Urothelium cell line (cell line): Measurements from ENCODE around the gene CCDC88B.

ENCODE experiments used
- DNase-seq: peaks from one replicate; pipeline ENCODE4 v3.0.0; 2011; ENCODE audit warnings: low spot score, mixed read lengths
- FAIRE-seq: peaks from 2 replicates; lab custom pipeline; 2011; peaks lifted over from hg19 to GRCh38; lab: Jason Lieb, UNC

CCDC88B gene, protein sequence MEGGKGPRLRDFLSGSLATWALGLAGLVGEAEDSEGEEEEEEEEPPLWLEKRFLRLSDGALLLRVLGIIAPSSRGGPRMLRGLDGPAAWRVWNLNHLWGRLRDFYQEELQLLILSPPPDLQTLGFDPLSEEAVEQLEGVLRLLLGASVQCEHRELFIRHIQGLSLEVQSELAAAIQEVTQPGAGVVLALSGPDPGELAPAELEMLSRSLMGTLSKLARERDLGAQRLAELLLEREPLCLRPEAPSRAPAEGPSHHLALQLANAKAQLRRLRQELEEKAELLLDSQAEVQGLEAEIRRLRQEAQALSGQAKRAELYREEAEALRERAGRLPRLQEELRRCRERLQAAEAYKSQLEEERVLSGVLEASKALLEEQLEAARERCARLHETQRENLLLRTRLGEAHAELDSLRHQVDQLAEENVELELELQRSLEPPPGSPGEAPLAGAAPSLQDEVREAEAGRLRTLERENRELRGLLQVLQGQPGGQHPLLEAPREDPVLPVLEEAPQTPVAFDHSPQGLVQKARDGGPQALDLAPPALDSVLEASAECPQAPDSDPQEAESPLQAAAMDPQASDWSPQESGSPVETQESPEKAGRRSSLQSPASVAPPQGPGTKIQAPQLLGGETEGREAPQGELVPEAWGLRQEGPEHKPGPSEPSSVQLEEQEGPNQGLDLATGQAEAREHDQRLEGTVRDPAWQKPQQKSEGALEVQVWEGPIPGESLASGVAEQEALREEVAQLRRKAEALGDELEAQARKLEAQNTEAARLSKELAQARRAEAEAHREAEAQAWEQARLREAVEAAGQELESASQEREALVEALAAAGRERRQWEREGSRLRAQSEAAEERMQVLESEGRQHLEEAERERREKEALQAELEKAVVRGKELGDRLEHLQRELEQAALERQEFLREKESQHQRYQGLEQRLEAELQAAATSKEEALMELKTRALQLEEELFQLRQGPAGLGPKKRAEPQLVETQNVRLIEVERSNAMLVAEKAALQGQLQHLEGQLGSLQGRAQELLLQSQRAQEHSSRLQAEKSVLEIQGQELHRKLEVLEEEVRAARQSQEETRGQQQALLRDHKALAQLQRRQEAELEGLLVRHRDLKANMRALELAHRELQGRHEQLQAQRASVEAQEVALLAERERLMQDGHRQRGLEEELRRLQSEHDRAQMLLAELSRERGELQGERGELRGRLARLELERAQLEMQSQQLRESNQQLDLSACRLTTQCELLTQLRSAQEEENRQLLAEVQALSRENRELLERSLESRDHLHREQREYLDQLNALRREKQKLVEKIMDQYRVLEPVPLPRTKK (N-terminal part only)

DNA sequence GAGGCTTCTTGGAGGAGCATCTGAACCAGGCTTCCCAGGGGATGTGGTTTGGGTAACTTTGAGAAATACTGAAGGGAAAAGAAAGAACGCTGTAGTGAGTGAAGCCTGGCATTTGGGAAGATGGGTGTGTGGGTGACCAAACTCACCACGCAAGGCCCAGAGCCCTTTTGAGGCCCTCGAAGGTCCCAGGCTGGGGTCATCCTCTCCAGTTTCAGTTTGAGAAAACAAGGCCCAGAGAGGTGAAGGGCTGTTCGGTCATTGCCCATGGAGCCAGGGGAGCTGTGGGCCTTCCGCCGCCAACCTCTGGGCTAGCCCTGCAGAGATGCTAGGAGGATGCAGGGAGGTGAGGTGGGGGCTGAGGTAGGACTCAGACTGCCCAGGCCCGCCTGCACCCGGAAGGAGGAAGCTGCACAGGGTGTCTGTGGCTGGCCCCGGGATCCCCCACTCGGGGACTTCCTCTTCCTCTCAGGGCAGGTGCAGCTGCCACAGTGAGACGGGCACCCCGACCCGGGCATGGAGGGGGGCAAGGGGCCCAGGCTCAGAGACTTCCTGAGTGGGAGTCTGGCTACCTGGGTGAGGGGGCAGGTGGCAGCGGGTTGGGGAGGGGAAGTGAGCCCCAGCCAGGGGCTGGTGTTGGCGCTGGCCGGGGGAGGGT lies at the start of gene CCDC88B:
Gene CCDC88B, plus strand, starts transcription at position 451 of the 655 bp plus-strand sequence. Its CDS starts 63 bp downstream, at position 514.
- DNase-seq (no peak), FAIRE-seq (no peak)

DNA sequence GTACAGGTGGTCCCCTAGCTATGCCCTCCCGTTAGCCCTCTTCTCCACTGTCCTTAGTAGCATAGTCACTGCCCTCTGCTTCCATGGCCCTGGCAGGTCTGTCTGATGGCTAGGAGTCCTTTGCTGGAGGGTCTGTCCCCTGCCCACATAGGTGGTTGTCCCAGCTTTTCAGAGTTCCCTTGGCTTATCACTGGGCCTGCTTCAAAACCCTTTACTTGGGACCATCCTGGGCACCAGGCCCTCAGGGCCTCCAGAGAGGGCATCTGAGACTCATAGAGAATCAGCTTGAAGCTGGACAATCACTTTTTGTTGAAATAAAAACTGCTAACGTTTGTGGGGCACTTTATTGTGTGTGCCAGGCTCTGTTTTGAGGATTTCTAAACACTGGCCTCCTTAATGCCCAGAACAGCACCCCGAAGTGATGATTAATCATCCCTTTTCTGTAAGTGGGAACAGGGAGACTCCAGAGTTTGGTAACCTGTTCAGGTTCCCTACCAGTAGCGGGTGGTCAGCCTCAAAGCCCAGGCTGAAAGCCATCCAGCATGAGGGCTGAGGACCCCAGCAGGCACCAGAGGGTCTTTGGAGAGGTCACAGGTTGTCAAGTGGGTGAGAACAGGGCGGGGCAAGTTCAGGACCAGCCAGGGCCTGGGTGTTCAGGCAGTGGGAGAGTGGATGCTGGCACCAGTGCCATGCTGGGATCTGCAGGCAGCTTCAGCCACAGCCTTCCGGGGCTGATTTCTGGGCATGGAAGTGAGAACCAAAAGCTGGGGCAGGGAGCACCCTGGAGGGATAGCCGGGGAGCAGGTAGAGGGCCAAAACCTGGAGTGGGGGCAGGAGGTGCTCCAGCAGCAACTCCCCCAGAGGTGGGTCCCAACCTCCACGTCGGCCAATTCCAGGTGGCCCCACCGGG lies 49.4 kb upstream of the CCDC88B start:
- DNase-seq (no peak), FAIRE-seq (no peak)

DNA sequence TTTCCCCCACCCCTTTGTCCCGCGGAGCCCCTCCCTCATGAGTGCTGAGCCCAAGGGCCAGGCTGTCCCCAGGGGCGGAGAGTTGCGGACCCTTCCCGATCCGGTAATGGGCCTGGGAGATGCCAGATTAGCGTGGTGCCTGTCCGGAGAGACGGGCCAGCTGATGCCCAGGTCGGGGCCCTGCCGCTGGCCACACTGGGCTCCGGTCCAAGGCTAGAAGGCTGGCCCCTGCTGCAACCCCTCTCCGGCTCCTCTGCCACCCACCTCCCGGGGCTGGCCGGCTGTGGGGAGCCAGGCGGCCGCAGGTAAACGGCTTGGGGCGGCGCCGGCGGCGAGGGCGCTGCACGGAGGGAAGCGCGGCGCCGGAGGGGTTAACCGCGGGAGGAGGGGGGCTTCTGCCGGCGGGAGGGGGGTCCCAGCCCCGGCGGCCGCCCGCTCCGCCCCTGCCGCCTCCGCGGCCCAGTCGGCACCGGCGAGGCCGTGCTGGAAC lies 48.7 kb upstream of the CCDC88B start, which contains the start of gene KCNK4:
Gene KCNK4, plus strand, starts transcription at position 41 of the 490 bp plus-strand sequence. CDS start 1,717 bp downstream, outside the sequence.
- no peak for DNase-seq
- FAIRE-seq: no peak

DNA sequence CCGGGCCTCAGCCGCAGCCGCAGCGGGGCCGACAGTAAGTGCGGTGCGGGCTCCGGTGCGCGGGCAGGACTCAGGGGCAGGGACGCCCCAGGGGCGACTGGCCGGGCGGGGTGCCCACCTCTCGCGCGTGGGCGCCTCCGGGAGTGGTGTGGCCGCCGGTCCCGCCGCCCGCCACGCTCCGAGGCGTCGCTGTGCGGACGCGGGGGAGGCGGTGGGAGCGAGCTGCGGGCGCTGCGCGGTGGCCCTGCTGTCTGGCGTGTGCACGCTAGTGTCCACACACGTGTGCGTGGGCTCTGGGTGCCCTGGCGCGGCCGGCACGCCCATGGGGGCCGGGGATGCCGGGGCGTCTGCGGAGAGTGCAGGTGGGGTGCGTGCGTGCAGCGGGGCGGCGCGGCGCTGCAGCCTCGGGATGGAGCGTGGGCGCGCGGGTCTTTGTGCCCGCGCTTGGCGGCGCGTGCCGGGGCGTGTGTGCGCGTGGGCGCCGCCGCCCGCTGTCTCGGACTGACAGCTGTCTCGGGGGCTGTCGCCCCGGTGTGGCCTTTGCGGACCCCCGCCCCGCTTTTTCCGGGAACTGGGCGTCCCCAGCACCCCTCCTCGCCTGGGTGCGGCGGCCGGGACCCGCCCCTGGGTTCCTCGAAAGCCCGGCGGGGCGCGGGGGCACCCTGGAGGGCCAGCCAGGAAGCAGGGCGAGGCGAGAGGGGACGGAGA lies 48.1 kb upstream of the CCDC88B start:
- no peak for FAIRE-seq
- no peak for DNase-seq

DNA sequence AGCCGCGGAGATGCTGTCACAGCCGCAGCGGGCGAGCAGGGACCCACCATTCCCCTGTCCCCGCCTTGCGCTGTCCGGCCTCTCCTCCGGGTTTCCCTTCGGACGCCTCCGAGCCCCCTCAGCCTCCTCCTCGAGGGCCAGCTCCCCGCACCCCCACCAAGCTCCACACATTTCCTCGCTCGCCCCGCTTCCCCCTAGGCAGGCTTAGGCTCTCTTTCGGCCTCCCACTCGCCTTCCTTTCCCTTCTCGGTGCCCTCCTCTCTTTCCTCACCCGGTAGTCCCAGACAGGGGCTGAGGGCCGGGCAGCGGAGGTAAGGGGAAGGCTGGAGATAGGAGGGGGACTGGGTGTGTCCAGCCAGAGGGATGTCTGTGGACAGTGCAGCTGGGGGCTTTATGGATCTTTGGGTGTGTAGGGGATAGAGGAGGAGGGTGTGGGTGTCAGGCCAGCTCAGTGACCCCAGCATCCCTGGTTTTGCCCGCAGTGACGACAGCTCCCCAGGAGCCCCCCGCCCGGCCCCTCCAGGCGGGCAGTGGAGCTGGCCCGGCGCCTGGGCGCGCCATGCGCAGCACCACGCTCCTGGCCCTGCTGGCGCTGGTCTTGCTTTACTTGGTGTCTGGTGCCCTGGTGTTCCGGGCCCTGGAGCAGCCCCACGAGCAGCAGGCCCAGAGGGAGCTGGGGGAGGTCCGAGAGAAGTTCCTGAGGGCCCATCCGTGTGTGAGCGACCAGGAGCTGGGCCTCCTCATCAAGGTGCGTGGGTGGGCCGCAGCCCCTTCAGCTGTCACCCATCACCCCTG lies 47.3 kb upstream of the CCDC88B start:
- no peak for FAIRE-seq

DNA sequence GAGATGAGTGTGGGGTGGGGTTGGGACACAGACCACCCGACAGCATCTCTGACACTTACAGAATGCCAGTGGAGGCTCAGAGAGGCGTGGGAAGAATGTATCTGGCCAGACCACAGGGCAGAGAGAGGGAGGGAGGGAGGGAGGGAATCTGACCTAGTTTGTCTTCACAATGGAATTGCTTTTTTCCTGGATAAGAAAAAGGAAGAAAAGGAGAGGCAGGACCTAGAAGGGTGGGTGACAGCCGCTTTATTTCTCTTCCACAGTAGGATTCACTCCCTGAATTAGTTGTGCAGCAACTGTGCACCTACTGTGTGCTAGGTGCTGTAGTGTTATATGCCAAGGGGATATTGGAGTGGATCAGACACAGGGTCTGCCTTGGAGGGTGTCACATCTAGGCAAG lies 45.2 kb upstream of the CCDC88B start:
- FAIRE-seq (no peak), DNase-seq (no peak)

More for the DNA sequence above, 47.3 kb upstream of the CCDC88B start:
- DNase-seq: no peak

DNA sequence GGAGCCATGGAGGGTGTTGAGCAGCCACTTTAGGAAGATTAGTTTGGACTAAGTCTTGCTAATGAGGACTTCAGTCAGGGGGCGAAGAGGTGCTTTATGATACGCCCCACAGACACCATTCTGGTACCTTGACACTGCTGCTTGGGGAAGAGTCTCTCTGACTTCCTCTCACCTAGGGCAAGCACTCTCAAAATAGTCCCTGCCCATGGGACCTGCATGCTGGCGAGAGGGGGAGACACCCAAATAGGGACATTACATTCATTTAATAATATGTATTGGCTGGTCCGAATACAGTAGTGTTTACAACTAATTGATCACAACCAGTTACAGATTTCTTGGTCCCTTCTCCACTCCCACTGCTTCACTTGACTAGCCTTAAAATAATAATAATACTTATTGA lies 44.2 kb upstream of the CCDC88B start:
- FAIRE-seq: no peak
- DNase-seq: no peak

DNA sequence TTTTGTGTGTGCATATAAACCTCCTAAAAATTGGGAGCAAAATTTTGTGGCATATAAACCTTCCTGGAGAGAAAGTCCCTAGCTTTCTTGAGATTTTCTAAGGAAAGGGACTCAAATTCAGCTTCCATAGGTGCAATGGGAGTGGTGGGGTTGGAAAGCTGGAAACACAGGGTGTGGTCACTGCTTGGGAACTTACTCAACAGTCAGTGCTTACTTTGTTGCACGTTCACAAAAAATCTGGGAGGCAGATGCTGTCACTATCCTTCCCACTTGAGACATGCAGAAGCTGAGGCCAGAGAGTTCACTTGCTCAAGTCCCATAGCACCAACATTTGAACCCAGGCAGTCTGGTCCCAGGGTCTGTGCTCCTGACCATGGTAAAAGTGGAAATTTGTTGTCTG lies 43.8 kb upstream of the CCDC88B start:
- FAIRE-seq: no peak

DNA sequence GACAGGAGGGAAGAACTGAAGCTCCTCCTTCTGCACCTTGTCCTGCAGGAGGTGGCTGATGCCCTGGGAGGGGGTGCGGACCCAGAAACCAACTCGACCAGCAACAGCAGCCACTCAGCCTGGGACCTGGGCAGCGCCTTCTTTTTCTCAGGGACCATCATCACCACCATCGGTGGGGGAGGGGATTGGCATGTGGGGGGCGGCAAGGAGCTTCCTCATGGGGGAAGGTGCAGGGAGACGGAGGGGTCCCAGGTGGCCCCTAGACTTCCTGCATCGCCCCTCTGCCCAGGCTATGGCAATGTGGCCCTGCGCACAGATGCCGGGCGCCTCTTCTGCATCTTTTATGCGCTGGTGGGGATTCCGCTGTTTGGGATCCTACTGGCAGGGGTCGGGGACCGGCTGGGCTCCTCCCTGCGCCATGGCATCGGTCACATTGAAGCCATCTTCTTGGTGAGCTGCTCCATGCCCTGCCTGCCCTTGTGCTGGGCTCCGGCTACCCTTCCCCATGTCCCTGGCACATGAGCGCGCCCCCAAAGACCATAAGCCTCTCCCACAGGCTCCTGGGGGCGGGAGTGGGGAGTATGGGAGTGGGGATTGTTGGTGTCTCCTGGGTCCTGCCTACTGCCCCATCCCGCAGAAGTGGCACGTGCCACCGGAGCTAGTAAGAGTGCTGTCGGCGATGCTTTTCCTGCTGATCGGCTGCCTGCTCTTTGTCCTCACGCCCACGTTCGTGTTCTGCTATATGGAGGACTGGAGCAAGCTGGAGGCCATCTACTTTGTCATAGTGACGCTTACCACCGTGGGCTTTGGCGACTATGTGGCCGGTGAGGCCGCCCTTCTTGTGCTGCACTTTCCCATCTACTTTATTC lies 42.9 kb upstream of the CCDC88B start:
- no peak for DNase-seq
- FAIRE-seq: no peak

More for the DNA sequence above, 43.8 kb upstream of the CCDC88B start:
- no peak for DNase-seq

DNA sequence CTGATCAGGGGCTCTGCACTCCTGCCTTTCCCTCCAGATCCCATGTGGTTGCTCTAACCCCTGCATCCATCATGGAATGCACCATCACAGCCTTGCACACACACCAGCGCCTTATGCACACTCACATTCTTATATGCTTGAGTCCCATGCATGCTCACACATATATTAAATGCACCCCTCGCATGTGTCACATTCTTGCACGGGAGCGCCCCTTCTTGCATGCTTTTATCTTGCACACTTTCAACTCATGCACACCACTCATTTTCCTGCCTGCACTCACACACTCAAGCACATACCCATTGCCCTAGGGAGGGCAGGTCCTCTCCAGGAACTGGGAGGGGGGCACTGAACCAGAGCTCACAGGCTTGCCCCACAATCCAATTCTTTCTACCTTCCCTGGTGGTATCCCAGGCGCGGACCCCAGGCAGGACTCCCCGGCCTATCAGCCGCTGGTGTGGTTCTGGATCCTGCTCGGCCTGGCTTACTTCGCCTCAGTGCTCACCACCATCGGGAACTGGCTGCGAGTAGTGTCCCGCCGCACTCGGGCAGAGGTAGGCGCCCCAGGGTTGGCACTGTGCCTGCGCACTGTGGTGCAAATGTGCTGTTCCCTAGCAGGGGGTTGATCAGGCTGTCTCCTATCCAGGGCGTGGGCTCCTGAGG lies 42.2 kb upstream of the CCDC88B start:
- FAIRE-seq (no peak), DNase-seq (no peak)

DNA sequence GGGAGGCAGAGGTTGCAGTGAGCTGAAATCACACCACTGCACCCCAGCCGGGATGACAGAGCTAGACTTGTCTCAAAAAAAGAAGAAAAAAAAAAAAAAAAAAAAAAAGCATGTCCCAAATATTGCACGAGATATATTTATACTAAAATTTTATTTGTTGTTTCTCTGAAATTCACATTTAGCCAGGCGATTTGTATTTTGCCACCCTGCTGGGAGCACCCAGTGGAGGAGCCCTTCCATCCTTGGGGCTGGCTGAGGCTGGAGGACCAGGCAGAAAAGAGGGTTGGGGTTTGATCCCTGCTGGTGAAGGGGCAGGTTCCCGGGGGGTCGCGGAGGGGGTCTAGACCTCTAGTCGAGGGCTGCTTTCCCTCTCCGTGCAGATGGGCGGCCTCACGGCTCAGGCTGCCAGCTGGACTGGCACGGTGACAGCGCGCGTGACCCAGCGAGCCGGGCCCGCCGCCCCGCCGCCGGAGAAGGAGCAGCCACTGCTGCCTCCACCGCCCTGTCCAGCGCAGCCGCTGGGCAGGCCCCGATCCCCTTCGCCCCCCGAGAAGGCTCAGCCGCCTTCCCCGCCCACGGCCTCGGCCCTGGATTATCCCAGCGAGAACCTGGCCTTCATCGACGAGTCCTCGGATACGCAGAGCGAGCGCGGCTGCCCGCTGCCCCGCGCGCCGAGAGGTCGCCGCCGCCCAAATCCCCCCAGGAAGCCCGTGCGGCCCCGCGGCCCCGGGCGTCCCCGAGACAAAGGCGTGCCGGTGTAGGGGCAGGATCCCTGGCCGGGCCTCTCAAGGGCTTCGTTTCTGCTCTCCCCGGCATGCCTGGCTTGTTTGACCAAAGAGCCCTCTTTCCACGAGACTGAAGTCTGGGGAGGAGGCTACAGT lies 40.8 kb upstream of the CCDC88B start:
- DNase-seq (no peak), FAIRE-seq (no peak)

DNA sequence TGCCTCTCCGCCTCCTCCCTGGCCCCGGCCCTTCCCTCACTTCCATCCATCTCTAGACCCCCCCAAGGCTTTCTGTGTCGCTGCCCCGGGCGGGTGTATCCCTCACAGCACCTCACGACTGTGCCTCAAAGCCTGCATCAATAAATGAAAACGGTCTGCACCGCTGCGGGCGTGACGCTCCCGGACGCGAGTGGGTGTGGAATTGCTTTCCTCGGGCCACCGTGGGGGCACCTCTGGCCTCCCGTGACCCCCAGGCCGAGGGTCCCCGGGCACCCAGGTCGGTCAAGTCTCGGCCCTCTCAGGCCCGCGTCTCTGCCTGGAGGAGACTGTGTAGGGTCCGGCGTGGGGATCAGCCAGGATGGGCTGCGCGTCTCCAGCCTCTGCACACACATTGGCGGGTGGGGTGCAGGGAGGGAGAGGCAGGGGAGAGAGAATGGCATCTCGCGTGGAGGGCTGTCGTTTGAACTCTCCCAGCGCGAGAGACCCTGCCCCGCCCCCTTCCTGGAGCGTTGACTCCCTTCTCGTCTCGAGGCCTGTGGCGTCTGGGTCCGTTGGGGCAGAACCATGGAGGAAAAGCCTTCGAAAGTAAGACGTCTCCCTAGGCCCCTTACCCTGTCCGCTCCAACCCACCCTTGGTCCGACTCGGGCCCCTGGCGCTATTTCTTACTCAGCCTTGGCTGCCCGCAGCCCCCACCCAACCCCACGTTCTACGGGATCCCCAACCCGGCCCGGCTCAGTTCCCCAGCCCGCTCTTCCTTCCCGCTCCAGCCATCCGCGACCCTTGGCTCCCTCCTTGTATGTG lies 40.0 kb upstream of the CCDC88B start, which contains the start of gene CATSPERZ:
Gene CATSPERZ, plus strand, starts transcription at position 512 of the 802 bp plus-strand sequence. Its CDS starts 53 bp downstream, at position 565.
- FAIRE-seq (no peak), DNase-seq (no peak)

DNA sequence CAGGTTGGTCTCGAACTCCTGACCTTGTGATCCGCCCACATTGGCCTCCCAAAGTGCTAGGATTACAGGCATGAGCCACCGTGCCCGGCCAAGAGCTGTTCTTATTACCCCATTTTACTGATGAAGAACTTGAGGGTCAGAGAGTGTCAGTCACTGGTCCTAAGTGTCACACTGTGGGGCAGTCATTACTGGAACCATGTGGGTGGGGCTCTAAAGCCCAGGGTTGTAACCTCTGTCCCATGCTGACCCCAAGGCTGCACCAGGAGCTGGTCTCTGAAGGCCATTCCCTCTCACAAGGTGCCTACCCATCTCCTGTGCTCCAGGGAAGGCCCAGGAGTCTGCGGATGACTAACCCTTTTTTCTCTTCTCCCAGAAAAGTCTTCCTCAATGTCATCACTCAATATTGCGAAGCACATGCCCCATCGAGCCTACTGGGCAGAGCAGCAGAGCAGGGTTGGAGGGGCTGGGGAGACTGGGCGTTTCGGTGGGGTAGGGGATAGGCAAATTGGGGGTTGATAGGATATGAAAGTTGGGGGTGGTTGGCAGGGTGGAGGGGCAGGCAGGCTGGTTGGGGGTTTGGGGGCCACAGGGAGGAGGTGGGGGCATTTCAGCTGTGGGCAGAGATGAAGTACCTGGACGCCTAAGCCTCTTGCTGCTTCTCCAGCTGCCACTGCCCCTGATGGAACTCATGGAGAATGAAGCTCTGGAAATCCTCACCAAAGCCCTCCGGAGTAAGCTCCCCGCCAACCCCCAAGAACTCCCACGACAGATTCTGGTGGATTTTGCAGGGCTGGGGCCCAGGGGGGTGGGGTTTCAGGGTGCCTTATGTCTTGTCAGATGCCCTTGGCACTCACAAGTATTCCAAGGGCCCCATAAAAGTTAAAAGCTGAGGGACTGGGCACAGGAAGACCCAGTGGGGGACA lies 36.6 kb upstream of the CCDC88B start:
- no peak for FAIRE-seq
- no peak for DNase-seq
